SK-N-SH (cell line): Measurements from ENCODE around the gene PARP1.
"Not testable (repeated sequence)": the region's sequence is repeated elsewhere in the genome, so short reads cannot be mapped to it uniquely, and the experiment has no call there.

Experiments used
- CTCF ChIP-seq: fragments of 200-600 bp; sonication (generic); IDR thresholded peaks from 2 replicates; pipeline ENCODE4 v1.6.1; 2017; ENCODE audit warnings: antibody characterized with exemption, mild to moderate bottlenecking, moderate library complexity
- REST ChIP-seq: IDR thresholded peaks from 2 replicates; pipeline ENCODE4 v1.6.1; 2012; ENCODE audit warnings: mild to moderate bottlenecking, low read depth, low read length, moderate library complexity
- SIN3A ChIP-seq: IDR thresholded peaks from 2 replicates; pipeline ENCODE4 v1.6.1; 2012; ENCODE audit warnings: low read depth, mild to moderate bottlenecking, low read length, moderate library complexity, borderline replicate concordance
- SMC3 ChIP-seq: IDR thresholded peaks from 2 replicates; pipeline ENCODE4 v1.6.1; 2012; ENCODE audit warnings: low read depth, low read length, improper control_type of control experiment
- TEAD4 ChIP-seq: IDR thresholded peaks from 2 replicates; pipeline ENCODE4 v1.4.0; 2012; ENCODE audit warnings: mild to moderate bottlenecking, borderline replicate concordance; ENCODE audit not compliant: insufficient read depth
- YY1 ChIP-seq: IDR thresholded peaks from 2 replicates; pipeline ENCODE4 v1.4.0; 2012; ENCODE audit warnings: low read depth, mild to moderate bottlenecking
- TF ChIP-seq, protein P1 (sequence below): IDR thresholded peaks from 2 replicates; pipeline ENCODE4 v1.4.0; 2012; ENCODE audit warnings: low read depth

GRCh38 chr1:226426395-226426794 lies 18.5 kb upstream of the PARP1 start:
- TF ChIP-seq CTCF, TEAD4, SMC3, SIN3A, YY1, REST: not testable (repeated sequence)
- TF ChIP-seq, protein P1, sequence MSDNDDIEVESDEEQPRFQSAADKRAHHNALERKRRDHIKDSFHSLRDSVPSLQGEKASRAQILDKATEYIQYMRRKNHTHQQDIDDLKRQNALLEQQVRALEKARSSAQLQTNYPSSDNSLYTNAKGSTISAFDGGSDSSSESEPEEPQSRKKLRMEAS, result not testable (repeated sequence)
